ENCODE data around the gene CELSR2. TPM values are rescaled to one million over a fixed set of nuclear protein-coding genes. Genes with fewer than 3 reads are reported as not detected.

CELSR2 gene
- total RNA-seq, 2 experiments from 2014 or later, result 2.7 to 3.1 TPM

DNA sequence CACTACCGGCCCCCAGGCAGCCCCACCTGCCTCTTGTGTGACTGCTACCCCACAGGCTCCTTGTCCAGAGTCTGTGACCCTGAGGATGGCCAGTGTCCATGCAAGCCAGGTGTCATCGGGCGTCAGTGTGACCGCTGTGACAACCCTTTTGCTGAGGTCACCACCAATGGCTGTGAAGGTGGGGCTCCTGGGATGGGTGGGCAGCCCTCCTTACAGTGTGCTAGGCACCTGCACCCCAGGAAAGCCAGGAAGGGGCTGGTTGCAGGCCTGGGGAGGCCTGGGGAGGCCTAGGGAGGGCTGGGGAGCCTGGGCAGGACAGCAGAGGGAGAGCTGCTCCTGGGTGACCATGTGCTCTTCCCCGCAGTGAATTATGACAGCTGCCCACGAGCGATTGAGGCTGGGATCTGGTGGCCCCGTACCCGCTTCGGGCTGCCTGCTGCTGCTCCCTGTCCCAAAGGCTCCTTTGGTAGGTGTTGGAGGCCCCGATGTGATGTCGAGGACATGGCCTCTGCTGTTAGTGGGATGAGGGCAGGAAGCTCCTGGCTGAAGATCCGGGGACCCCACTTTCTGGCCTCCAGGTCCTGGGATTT, 16.5 kb downstream of the CELSR2 start:
- POLR2A ChIA-PET, result interaction anchor here (0.6 to 1.1 kb wide), 2 partner anchors 42 to 219 kb away, joined by 3 to 4 read pairs; no protein-coding TSS in a partner anchor
- DNase-seq, result no peak
- no peaks in the 10 kb centered on the region for H3K36me3 Mint-ChIP-seq (ENCODE audit: low read depth)
- no peaks in the 10 kb centered on the region for H3K27me3 Mint-ChIP-seq
- no peak for ATAC-seq
- peaks cover 2% of the 10 kb centered on the region for H3K4me1 Mint-ChIP-seq (ENCODE audit: low read depth)
- intact Hi-C loops (cut with micrococcal nuclease), result no loop called here
- H3K4me3 Mint-ChIP-seq, result no peak overlapping the region
- H3K9me3 Mint-ChIP-seq, result no peaks in the 10 kb centered on the region
- TF ChIP-seq, protein P1, sequence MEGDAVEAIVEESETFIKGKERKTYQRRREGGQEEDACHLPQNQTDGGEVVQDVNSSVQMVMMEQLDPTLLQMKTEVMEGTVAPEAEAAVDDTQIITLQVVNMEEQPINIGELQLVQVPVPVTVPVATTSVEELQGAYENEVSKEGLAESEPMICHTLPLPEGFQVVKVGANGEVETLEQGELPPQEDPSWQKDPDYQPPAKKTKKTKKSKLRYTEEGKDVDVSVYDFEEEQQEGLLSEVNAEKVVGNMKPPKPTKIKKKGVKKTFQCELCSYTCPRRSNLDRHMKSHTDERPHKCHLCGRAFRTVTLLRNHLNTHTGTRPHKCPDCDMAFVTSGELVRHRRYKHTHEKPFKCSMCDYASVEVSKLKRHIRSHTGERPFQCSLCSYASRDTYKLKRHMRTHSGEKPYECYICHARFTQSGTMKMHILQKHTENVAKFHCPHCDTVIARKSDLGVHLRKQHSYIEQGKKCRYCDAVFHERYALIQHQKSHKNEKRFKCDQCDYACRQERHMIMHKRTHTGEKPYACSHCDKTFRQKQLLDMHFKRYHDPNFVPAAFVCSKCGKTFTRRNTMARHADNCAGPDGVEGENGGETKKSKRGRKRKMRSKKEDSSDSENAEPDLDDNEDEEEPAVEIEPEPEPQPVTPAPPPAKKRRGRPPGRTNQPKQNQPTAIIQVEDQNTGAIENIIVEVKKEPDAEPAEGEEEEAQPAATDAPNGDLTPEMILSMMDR (IDR thresholded peaks at IDR 0.05), result no peak
- CTCF ChIA-PET, result interaction anchor here (0.7 to 4.6 kb wide), 5 partner anchors 11 to 267 kb away, joined by 3 to 47 read pairs (median 4); partner anchors contain the start of gene SORT1
- no peak overlapping the region for H3K27ac Mint-ChIP-seq

DNA sequence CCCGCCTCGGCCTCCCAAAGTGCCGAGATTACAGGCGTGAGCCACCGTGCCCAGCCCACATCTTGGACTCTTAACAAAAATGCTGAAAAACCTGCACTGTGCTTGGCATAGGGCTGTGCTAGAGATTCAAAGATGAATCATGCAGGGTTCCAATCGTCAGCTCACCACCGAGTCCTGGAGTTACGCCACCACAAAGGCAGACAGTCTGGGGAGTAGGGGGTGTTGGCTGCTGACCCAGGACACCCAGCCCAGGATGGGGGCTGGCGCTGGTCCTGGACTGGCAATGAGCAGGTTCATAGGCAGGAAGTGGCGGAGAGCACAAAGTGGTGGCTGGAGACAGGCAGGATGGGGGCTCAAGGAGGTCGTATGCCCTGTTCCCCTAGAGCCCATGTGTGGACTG, 17.6 kb downstream of the CELSR2 start:
- no peaks in the 10 kb centered on the region for H3K36me3 Mint-ChIP-seq (ENCODE audit: low read depth)
- TF ChIP-seq, protein P1 (IDR thresholded peaks at IDR 0.05), result no peak
- no peak overlapping the region for H3K4me3 Mint-ChIP-seq
- CTCF ChIA-PET, result interaction anchor here (1.3 kb wide), 1 partner anchor 132 kb away, joined by 3 read pairs; no protein-coding TSS in a partner anchor
- POLR2A ChIA-PET, result no interaction called here
- H3K27me3 Mint-ChIP-seq, result no peaks in the 10 kb centered on the region
- H3K9me3 Mint-ChIP-seq, result no peaks in the 10 kb centered on the region
- DNase-seq, result no peak
- ATAC-seq, result no peak
- intact Hi-C loops (cut with micrococcal nuclease), result no loop called here
- H3K4me1 Mint-ChIP-seq (ENCODE audit: low read depth), result peaks cover 2% of the 10 kb centered on the region
- H3K27ac Mint-ChIP-seq, result no peak overlapping the region

DNA sequence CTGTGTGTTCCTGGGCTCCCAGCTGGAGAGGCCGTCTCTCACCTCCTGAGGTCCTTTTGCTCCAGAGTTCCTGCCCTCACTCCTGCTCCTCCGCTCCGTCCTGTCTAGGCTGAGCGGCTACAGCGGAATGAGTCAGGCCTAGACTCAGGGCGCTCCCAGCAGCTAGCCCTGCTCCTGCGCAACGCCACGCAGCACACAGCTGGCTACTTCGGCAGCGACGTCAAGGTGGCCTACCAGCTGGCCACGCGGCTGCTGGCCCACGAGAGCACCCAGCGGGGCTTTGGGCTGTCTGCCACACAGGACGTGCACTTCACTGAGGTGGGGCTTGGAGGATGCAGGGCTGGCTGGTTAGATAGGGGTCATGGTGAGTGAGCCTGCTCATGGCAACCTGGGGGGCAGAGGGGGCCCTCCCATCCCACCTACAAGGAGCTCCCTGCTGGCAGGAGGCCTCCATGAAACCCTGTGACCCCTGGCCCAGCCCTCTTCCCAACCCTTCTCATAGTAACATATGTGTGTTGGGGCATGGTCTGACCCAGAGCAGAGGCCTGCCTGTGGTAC, 18.5 kb downstream of the CELSR2 start:
- TF ChIP-seq, protein P1 (IDR thresholded peaks at IDR 0.05), result no peak
- intact Hi-C loops (cut with micrococcal nuclease), result no loop called here
- H3K36me3 Mint-ChIP-seq (ENCODE audit: low read depth), result no peaks in the 10 kb centered on the region
- DNase-seq (no peak), ATAC-seq (no peak)
- no peak overlapping the region for H3K4me3 Mint-ChIP-seq
- POLR2A ChIA-PET, result interaction anchor here (0.5 kb wide), 1 partner anchor 460 kb away, joined by 3 read pairs; no protein-coding TSS in a partner anchor
- no peaks in the 10 kb centered on the region for H3K27me3 Mint-ChIP-seq
- peaks cover 2% of the 10 kb centered on the region for H3K4me1 Mint-ChIP-seq (ENCODE audit: low read depth)
- H3K9me3 Mint-ChIP-seq, result no peaks in the 10 kb centered on the region
- CTCF ChIA-PET, result interaction anchor here (0.6 to 2.5 kb wide), 2 partner anchors 131 to 265 kb away, joined by 4 to 11 read pairs; partner anchors contain the start of gene SORT1
- H3K27ac Mint-ChIP-seq, result no peak overlapping the region

DNA sequence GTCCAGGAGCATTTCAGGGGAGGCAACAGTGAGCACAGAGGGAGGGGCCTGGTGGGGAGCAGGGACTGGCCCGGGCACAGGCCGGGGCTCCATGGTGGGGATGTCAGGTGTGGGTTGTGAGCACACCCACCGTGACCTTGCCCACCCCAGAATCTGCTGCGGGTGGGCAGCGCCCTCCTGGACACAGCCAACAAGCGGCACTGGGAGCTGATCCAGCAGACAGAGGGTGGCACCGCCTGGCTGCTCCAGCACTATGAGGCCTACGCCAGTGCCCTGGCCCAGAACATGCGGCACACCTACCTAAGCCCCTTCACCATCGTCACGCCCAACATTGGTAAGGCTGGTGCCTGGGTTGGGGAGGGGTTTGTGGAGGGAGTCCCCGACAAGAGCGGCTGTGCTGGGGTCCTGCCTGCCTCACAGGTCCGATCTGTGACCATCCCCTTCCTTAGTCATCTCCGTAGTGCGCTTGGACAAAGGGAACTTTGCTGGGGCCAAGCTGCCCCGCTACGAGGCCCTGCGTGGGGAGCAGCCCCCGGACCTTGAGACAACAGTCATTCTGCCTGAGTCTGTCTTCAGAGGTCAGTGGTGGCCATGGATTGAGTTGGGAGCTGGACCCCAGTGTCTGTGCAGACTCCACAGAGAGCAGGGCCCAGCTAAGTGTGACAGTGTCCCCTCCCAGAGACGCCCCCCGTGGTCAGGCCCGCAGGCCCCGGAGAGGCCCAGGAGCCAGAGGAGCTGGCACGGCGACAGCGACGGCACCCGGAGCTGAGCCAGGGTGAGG, 19.3 kb downstream of the CELSR2 start:
- Mint-ChIP-seq H3K4me3 (no peak overlapping the region), H3K4me1 (ENCODE audit: low read depth) (no peaks in the 10 kb centered on the region), H3K27me3 (no peaks in the 10 kb centered on the region), H3K36me3 (ENCODE audit: low read depth) (no peaks in the 10 kb centered on the region), H3K9me3 (no peaks in the 10 kb centered on the region), H3K27ac (no peak overlapping the region)
- TF ChIP-seq, protein P1 (IDR thresholded peaks at IDR 0.05), result no peak
- ChIA-PET CTCF (interaction anchor here (0.6 to 2.5 kb wide), 3 partner anchors 67 to 264 kb away, joined by 3 to 11 read pairs (median 4); partner anchors contain the start of gene SORT1), POLR2A (no interaction called here)
- intact Hi-C loops (cut with micrococcal nuclease), result no loop called here
- ATAC-seq (no peak), DNase-seq (no peak)

Data from activated CD8-positive, alpha-beta T cell treated with anti-CD3 and anti-CD28 coated beads for 36 hours (primary cell).